ENCODE data around the gene NAV2.
A peak's percentile ranks its signal among the peaks of the same experiment; 100 is the strongest.

NAV2 gene

GRCh38 chr11:19935507-19935906 is 222.9 kb downstream of the NAV2 start:
- no peak for TF ChIP-seq CTCF (conservative IDR thresholded peaks at IDR 0.05; ENCODE audit: low read depth, low read length)
- DNase-seq (ENCODE audit: low read depth), result peak; percentile 59
- no peak overlapping the region for H3K4me3 ChIP-seq (ENCODE audit: low read depth, low read length)

- H3K4me3 ChIP-seq (ENCODE audit: low read depth, low read length), result no peak overlapping the region
- TF ChIP-seq CTCF (conservative IDR thresholded peaks at IDR 0.05; ENCODE audit: low read depth, low read length), result no peak
- DNase-seq (ENCODE audit: low read depth), result no peak
Measured at GRCh38 chr11:19936461-19936860, 223.8 kb downstream of the NAV2 start.

GRCh38 chr11:19938169-19938856 is 225.7 kb downstream of the NAV2 start:
- TF ChIP-seq CTCF (conservative IDR thresholded peaks at IDR 0.05; ENCODE audit: low read depth, low read length), result peak; percentile 97
- DNase-seq (ENCODE audit: low read depth), result peak; percentile 80
- no peak overlapping the region for H3K4me3 ChIP-seq (ENCODE audit: low read depth, low read length)

- TF ChIP-seq CTCF (conservative IDR thresholded peaks at IDR 0.05; ENCODE audit: low read depth, low read length), result no peak
- no peak for DNase-seq (ENCODE audit: low read depth)
- H3K4me3 ChIP-seq (ENCODE audit: low read depth, low read length), result no peak overlapping the region
Measured at GRCh38 chr11:19938866-19939265, 226.2 kb downstream of the NAV2 start.

- no peak for DNase-seq (ENCODE audit: low read depth)
- TF ChIP-seq CTCF (conservative IDR thresholded peaks at IDR 0.05; ENCODE audit: low read depth, low read length), result no peak
- H3K4me3 ChIP-seq (ENCODE audit: low read depth, low read length), result no peak overlapping the region
Measured at GRCh38 chr11:19939415-19939929, 226.8 kb downstream of the NAV2 start.

- no peak for DNase-seq (ENCODE audit: low read depth)
- no peak overlapping the region for H3K4me3 ChIP-seq (ENCODE audit: low read depth, low read length)
- no peak for TF ChIP-seq CTCF (conservative IDR thresholded peaks at IDR 0.05; ENCODE audit: low read depth, low read length)
Measured at GRCh38 chr11:19940831-19941230, 228.2 kb downstream of the NAV2 start.

- peak; percentile 48 for DNase-seq (ENCODE audit: low read depth)
- H3K4me3 ChIP-seq (ENCODE audit: low read depth, low read length), result no peak overlapping the region
- no peak for TF ChIP-seq CTCF (conservative IDR thresholded peaks at IDR 0.05; ENCODE audit: low read depth, low read length)
Measured at GRCh38 chr11:19946681-19947080, 234.0 kb downstream of the NAV2 start.
